Measurements from ENCODE around the gene LRRC72. TPM values are rescaled to one million over a fixed set of nuclear protein-coding genes. Genes with fewer than 3 reads are reported as not detected.

LRRC72 gene
- total and polyA plus RNA-seq, 10 of the 15 experiments (the other 5 are each of a cell fraction or from before 2014, with no cell fraction given): not detected

GRCh38 chr7:16546921-16547505 lies 20.4 kb downstream of the LRRC72 start (continued):
- TF ChIP-seq MYC (IDR thresholded peaks at IDR 0.05; ENCODE audit: insufficient read depth, insufficient read length, insufficient replicate concordance, low read length, severe bottlenecking): no peak
- TF ChIP-seq CTCF (IDR thresholded peaks at IDR 0.05 in 2 of 3, conservative IDR thresholded peaks at IDR 0.05 in 1 of 3; ENCODE audit: control insufficient read depth in 2 of 3, extremely low read depth in 1 of 3, insufficient read depth in 1 of 3, low read depth in 3 of 3, low read length in 3 of 3): no peak
- TF ChIP-seq CREM (IDR thresholded peaks at IDR 0.05; ENCODE audit: low read depth): no peak
- no peak for TF ChIP-seq FOXM1 (IDR thresholded peaks at IDR 0.05; ENCODE audit: low read depth, low read length)
- TF ChIP-seq, protein P1, sequence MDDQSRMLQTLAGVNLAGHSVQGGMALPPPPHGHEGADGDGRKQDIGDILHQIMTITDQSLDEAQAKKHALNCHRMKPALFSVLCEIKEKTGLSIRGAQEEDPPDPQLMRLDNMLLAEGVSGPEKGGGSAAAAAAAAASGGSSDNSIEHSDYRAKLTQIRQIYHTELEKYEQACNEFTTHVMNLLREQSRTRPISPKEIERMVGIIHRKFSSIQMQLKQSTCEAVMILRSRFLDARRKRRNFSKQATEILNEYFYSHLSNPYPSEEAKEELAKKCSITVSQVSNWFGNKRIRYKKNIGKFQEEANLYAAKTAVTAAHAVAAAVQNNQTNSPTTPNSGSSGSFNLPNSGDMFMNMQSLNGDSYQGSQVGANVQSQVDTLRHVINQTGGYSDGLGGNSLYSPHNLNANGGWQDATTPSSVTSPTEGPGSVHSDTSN (IDR thresholded peaks at IDR 0.05; ENCODE audit: insufficient replicate concordance, low read depth, low read length): no peak
- no peak for TF ChIP-seq SP1 (IDR thresholded peaks at IDR 0.05; ENCODE audit: low read depth, low read length)

GRCh38 chr7:16548428-16548827 lies 21.8 kb downstream of the LRRC72 start:
- H3K4me3 ChIP-seq: no peak overlapping the region
- CTCF ChIA-PET: interaction anchor here (1.1 kb wide), 1 partner anchor 16 kb away, joined by 3 read pairs; no protein-coding TSS in a partner anchor
- POLR2A ChIA-PET: no interaction called here
- 45% methylated on average over 2 of the region's 2 CpGs for WGBS (ENCODE audit: insufficient coverage, insufficient replicate concordance, low lambda C conversion rate, missing lambda C conversion rate)
- H2AFZ ChIP-seq (ENCODE audit: control insufficient read depth, low read depth, low read length): no peak overlapping the region
- H3K4me2 ChIP-seq (ENCODE audit: control insufficient read depth, insufficient read depth): no peak overlapping the region
- no peak overlapping the region for H3K27ac ChIP-seq (ENCODE audit: control insufficient read depth, insufficient read depth)
- no peaks in the 10 kb centered on the region for H4K20me1 ChIP-seq (ENCODE audit: control insufficient read depth, insufficient read depth)
- ATAC-seq: no peak
- in situ Hi-C loops (cut with MboI) (no loop called here), intact Hi-C loops (cut with micrococcal nuclease; ENCODE audit: unreplicated experiment) (no loop called here)
- RAD21 ChIA-PET (ENCODE audit: unreplicated experiment): no interaction called here
- H3K4me1 ChIP-seq (ENCODE audit: control insufficient read depth, insufficient read depth, low read length): no peaks in the 10 kb centered on the region
- no peak overlapping the region for H3K9ac ChIP-seq (ENCODE audit: control insufficient read depth, insufficient read depth, low read length)
- H3K27me3 ChIP-seq (replicated peaks in 1 of 2; ENCODE audit: control insufficient read depth in 2 of 2, insufficient read depth in 2 of 2, low read length in 1 of 2): no peaks in the 10 kb centered on the region
- no peaks in the 10 kb centered on the region for H3K79me2 ChIP-seq (ENCODE audit: control insufficient read depth, insufficient read depth, low read length)
- H3K36me3 ChIP-seq (ENCODE audit: control insufficient read depth in 2 of 2, insufficient read depth in 2 of 2, low read length in 1 of 2): no peaks in the 10 kb centered on the region
- no TSS peak for BruUV-seq (replicated peaks)
- SMC1A ChIA-PET (ENCODE audit: uncharacterized antibody, unreplicated experiment): no interaction called here
- H3K9me3 ChIP-seq (replicated peaks; ENCODE audit: control insufficient read depth, insufficient read depth, low read length): no peaks in the 10 kb centered on the region
- FAIRE-seq: no peak
- DNase-seq (ENCODE audit: low read depth, low spot score): no peak
- TF ChIP-seq CBX5 (IDR thresholded peaks at IDR 0.05; ENCODE audit: low read depth) (no peak), CTCF (IDR thresholded peaks at IDR 0.05 in 2 of 3, conservative IDR thresholded peaks at IDR 0.05 in 1 of 3; ENCODE audit: control insufficient read depth in 2 of 3, extremely low read depth in 1 of 3, insufficient read depth in 1 of 3, low read depth in 3 of 3, low read length in 3 of 3) (no peak), GABPA (IDR thresholded peaks at IDR 0.05; ENCODE audit: low read depth) (no peak), BHLHE40 (IDR thresholded peaks at IDR 0.05; ENCODE audit: borderline replicate concordance in 1 of 2, low read depth in 2 of 2, low read length in 1 of 2) (no peak), CUX1 (IDR thresholded peaks at IDR 0.05; ENCODE audit: insufficient replicate concordance, low read depth, low read length) (no peak)
